NK-92 treated with Interleukin-12 subunit alpha and Interleukin-12 subunit beta, amount 100 ng/mL, for 24 hours (cell line): Measurements from ENCODE around the gene CAMK1D.
"Not testable (repeated sequence)": the region's sequence is repeated elsewhere in the genome, so short reads cannot be mapped to it uniquely, and the experiment has no call there.

Source experiments
- DNase-seq: peaks from one replicate; lab custom pipeline; 2025; lab: John Stamatoyannopoulos, UW

CAMK1D gene

DNA sequence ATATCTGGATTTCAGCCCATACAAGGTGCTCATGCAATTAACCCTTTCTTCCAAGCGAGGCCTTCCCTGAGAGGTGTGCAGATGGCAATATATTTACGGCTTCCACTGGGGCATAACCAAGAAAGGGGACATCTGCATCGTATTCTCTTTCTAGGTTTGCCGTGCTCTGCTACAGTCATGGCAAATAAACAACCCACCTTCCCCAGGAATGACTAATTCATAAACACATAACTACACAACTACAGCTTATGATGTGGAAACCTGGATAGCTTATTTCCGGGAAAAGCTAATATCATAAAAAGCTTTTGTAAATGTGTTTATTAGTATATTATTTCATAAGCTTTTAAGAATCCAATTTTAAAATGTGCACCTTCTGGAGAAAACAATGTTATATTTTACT lies 120.0 kb downstream of the CAMK1D start:
- DNase-seq: no peak

GRCh38 chr10:12470719-12471118 lies 121.4 kb downstream of the CAMK1D start:
- DNase-seq: no peak

DNA sequence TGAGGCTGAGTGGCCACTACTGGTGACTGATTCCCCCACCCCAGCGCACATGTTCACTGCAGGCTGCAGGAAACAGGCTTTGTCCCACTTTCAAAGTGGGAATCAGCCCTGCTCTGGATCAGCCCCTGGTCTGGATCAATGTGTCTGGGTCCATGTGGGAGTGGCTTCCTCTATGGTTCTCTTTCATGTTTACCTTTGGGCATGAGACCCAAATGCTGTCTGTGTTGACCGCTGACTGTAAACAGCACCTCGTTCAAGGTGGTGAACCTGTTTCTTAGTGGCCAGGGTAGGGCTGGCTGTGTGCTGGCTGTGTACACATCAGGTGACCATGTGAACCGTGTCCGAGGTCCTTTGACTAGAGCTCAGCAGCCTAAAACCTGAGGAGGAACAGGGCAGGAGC lies 121.8 kb downstream of the CAMK1D start:
- no peak for DNase-seq

DNA sequence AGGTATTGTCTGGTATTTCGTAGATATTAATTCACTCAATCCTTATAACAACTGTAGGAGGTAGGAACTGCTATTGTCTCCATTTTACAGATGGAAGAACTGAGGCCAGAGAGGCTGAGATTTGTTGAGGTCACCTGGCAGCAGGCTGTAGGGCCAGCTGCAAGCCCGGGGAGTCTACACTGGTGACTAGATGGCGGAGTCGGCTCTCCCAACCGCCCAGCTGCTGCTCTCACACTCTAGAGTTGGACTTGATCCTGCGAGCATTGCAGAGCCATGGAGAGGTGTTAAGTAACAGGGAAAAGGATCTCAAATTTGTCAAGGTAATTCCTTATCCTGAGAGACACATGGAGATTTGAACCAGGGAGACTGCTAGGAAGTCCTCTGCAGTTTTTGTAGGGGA lies 124.1 kb downstream of the CAMK1D start:
- DNase-seq: no peak

DNA sequence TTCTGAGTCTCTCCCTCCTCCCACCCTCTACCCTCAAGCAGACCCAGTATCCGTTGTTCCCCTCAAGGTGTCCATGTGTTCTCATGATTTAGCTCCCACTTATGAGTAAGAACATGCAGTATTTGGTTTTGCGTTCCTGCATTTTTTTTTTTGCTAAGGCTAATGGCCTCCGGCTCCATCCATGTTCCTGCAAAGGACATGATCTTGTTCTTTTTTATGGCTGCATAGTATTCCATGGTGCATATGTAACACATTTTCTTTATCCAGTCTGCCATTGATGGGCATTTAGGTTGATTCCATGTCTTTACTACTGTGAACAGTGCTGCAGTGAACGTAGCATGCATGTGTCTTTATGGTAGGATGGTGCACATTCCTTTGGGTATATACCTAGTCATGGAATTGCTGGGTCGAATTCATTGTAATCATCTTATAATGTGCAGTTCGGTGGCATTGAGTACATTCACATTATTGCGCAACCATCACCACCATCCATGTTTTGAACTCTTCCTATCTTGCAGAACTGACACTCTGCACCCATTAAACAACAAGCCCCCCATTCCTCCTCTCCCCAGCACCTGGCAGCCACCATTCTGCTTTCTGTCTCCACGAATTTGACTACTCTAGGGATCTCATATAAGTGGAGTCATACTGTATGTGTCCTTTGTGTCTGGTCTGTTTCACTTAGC lies 125.5 kb downstream of the CAMK1D start:
- DNase-seq: no peak

DNA sequence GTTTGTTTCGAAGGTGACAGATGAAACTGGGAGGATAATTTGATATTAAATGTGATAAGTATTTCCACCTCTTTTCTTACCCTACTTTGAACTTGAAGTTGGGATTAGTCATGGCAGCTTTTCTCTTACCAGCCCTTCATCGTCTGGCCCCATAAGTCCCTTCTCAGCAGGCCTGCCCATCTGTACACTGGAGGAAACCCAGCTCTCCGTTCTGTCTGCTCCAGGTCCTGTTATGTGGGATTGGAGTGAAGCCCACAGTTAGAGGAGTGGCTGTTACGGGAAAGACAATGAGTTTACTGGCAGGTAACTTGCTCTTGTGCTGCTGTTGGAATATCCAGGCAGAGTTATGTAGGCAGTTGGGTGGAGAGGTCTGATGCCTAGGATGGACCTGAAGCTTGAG lies 127.3 kb downstream of the CAMK1D start:
- no peak for DNase-seq

GRCh38 chr10:12479437-12479844 lies 130.1 kb downstream of the CAMK1D start:
- no peak for DNase-seq

- no peak for DNase-seq
These were observed 130.6 kb downstream of the CAMK1D start for GRCh38 chr10:12479924-12480323.

GRCh38 chr10:12480440-12480839 lies 131.1 kb downstream of the CAMK1D start:
- no peak for DNase-seq

- no peak for DNase-seq
These were observed 132.6 kb downstream of the CAMK1D start for GRCh38 chr10:12481924-12482323.

GRCh38 chr10:12482587-12482986 lies 133.2 kb downstream of the CAMK1D start:
- DNase-seq: no peak

GRCh38 chr10:12484002-12484918 lies 134.9 kb downstream of the CAMK1D start:
- DNase-seq: no peak

- no peak for DNase-seq
These were observed 135.8 kb downstream of the CAMK1D start for GRCh38 chr10:12484941-12485805.

DNA sequence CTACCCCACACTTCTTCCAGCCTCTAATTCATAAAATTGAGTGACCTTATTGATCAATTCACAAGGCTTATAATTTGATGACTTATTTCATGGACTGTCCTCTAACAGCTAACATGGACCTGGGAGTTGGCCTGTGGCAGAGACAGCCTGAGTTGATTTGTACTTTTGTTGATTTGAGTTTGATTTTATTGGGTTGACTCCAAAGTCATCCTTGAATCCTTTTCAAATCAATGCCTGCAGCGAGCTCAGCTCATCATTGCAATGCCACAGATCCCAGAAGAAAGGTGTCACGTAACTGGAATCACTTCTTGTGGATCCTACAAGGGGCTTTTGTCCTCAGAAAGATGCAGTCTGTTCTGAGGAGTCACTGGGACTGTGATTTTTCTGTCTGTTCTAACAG lies 138.0 kb downstream of the CAMK1D start:
- no peak for DNase-seq

GRCh38 chr10:12488626-12489025 lies 139.3 kb downstream of the CAMK1D start:
- DNase-seq: no peak

DNA sequence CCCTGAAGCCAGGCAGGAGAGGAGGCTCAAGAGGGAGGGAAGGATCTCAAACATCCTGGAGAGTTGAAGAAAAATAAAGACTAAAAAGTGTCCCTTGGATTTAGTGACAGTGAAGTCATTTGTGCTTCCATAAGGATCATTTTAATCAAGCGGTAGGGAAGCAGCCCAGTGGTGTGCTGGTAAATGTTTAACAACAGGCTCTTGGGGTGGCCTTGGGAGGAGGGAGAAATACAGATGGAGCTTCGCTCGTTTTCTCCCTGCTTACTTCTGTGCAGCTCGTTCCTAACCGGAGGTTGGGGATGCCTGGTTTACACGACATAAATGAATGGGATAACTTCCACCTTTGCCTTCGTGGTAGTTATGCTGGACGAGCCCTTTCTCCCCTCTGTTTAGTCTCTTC lies 140.0 kb downstream of the CAMK1D start:
- no peak for DNase-seq

GRCh38 chr10:12489806-12490205 lies 140.5 kb downstream of the CAMK1D start:
- no peak for DNase-seq

DNA sequence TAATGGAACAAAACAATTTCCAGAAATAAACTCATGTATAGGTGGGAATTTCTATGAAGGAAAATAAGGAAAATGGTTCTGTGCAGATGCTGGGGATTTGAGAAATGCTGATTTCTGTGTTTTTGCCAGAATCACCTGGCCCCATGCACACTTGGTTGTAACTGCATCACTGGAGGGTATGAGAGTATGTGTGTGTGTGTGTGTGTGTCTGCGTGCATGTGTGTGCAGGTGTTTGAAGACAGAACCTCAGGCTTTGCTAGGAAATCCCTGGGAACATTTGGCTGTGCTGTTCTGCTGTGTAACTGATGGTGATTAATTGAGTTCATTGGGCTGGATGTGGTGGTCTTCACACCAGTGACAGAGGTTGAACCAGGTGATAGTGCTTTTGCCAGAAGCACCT lies 141.6 kb downstream of the CAMK1D start:
- DNase-seq: no peak

DNA sequence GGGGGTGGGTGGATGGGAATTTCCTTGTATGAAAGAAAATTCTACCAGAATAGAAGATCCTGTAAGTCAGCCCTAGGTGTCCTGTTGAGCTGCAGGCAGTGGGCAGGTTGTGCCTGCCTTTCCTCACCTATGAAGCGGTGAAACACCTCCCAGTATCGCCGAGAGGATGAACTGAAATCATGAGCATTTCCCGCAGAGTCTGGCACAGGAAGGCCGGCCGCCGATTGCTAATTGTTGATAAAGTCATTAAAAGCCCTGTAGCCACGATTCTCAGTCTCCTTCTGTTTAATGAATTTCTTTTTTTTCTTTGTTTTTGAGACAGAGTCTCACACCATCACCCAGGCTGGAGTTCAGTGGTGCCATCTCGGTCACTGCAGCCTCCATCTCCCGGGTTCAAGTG lies 142.1 kb downstream of the CAMK1D start:
- DNase-seq: no peak

DNA sequence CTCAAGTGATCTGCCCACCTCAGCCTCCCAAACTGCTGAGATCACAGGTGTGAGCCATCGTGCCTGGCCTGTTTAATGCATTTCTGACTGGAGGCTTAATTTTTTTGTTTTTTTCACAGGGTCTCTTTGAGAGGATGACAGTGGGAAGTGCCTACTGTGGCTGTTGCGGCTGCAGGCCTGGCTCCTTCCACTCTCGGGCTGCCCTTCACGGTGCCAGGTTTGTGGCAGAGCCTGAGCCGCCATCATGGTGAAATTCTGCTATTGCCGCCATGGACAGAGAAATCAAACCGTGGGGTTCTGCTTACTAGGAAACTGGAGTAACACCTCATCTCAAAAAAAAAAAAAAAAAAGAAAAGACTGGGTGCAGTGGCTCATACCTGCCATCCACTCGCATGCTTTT lies 142.7 kb downstream of the CAMK1D start:
- DNase-seq: no peak

DNA sequence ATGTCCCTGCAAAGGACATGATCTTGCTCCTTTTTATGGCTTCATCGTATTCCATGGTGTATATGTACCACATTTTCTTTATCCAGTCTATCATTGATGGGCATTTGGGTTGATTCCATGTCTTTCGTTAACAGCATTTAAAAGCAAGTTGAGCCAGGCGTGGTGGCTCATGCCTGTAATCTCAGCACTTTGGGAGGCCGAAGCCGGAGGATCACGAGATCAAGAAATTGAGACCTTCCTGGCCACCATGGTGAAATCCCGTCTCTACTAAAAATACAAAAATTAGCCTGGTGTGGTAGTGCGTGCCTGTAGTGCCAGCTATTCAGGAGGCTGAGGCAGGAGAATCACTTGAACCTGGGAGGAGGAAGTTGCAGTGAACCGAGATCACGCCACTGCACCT lies 147.7 kb downstream of the CAMK1D start:
- not testable (repeated sequence) for DNase-seq
